ENCODE results near the gene CD200. TPM values are rescaled to one million over a fixed set of nuclear protein-coding genes. Genes with fewer than 3 reads are reported as not detected.

CD200 gene
- total and polyA plus RNA-seq, 12 donors: 1.3 to 20.7 (median 3.3) TPM; not detected in 1

- DNase-seq: no peak
- TF ChIP-seq POLR2A (IDR thresholded peaks at IDR 0.05): no peak
- TF ChIP-seq, protein P1, sequence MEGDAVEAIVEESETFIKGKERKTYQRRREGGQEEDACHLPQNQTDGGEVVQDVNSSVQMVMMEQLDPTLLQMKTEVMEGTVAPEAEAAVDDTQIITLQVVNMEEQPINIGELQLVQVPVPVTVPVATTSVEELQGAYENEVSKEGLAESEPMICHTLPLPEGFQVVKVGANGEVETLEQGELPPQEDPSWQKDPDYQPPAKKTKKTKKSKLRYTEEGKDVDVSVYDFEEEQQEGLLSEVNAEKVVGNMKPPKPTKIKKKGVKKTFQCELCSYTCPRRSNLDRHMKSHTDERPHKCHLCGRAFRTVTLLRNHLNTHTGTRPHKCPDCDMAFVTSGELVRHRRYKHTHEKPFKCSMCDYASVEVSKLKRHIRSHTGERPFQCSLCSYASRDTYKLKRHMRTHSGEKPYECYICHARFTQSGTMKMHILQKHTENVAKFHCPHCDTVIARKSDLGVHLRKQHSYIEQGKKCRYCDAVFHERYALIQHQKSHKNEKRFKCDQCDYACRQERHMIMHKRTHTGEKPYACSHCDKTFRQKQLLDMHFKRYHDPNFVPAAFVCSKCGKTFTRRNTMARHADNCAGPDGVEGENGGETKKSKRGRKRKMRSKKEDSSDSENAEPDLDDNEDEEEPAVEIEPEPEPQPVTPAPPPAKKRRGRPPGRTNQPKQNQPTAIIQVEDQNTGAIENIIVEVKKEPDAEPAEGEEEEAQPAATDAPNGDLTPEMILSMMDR (IDR thresholded peaks at IDR 0.05): no peak
- Histone ChIP-seq H3K4me3 (no peak overlapping the region), H3K4me1 (replicated peaks in 1 of 2) (peaks cover 0 to 4% of the 10 kb centered on the region in 2 donors), H3K27ac (peak overlapping the region in 2 of 5 donors; percentile 11 to 31), H3K36me3 (replicated peaks in 1 of 2) (no peaks in the 10 kb centered on the region), H3K9me3 (replicated peaks in 1 of 3) (no peaks in the 10 kb centered on the region), H3K27me3 (no peaks in the 10 kb centered on the region)
- 66 to 90% (median 75%) methylated on average over 3 of the region's 3 CpGs for WGBS, 4 donors
- intact Hi-C loops (cut with DNase I): no loop called here
Observed at GRCh38 chr3:112391648-112392047, 58.7 kb downstream of the CD200 start.

DNA sequence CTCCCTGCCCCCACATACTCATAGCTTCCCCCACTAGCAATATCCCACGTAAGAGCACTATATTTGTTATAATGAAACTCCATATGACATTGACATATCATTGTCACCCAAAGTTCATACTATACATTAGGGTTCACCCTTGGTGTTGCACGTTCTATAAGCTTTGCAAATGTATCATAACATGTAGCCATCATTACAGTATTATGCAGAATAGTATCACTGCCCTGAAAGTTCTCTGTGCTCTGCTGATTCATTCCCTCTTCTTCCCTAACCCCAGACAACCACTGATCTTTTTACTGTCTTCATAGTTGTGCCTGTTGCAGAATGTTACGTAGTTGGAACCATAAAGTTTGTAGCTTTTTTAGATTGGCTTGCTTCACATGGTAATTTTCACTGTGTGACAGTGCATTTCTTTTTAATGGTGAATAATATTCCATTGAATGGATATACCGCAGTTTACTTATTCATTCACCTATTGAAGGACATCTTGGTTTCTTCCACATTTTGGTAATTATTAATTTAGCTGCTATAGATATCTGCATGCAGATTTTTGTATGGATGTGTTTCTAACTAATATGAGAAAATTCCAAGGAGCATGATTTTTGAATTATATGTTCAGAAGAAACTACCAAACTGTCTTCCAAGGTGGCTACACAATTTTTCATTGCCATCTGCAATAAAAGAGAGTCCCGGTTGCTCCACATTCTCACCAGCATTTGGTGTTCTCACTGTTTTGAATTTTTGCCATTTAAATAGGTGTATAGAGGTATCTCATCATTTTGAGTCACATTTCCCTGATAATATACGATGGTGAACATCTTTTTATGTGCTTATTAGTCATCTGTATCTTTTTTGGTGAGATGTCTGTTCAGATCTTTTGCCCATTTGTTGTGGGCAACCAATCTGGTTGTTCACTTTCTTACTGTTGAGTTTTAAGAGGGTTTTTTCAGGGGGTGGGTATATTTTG is 59.7 kb downstream of the CD200 start:
- Histone ChIP-seq H3K9me3 (replicated peaks in 1 of 3) (no peaks in the 10 kb centered on the region), H3K36me3 (replicated peaks in 1 of 2) (no peaks in the 10 kb centered on the region), H3K27me3 (no peaks in the 10 kb centered on the region), H3K4me1 (replicated peaks in 1 of 2) (peaks cover 0 to 4% of the 10 kb centered on the region in 2 donors), H3K4me3 (no peak overlapping the region), H3K27ac (no peak overlapping the region)
- DNase-seq: no peak
- TF ChIP-seq POLR2A (IDR thresholded peaks at IDR 0.05): no peak
- TF ChIP-seq, protein P1 (IDR thresholded peaks at IDR 0.05): no peak
- intact Hi-C loops (cut with DNase I): no loop called here
- 69 to 75% (median 73%) methylated on average over 6 of the region's 6 CpGs for WGBS, 4 donors

GRCh38 chr3:112393360-112393728 is 60.4 kb downstream of the CD200 start:
- intact Hi-C loops (cut with DNase I): no loop called here
- DNase-seq: no peak

GRCh38 chr3:112394003-112394640 is 61.2 kb downstream of the CD200 start:
- no peak overlapping the region for H3K4me3 ChIP-seq
- no peak for TF ChIP-seq POLR2A (IDR thresholded peaks at IDR 0.05)
- DNase-seq: no peak
- 61 to 74% (median 67%) methylated on average over 4 of the region's 4 CpGs for WGBS, 4 donors
- H3K9me3 ChIP-seq (replicated peaks in 1 of 3): no peaks in the 10 kb centered on the region
- H3K27ac ChIP-seq: no peak overlapping the region
- H3K27me3 ChIP-seq: no peaks in the 10 kb centered on the region
- H3K4me1 ChIP-seq (replicated peaks in 1 of 2): peaks cover 0 to 4% of the 10 kb centered on the region in 2 donors
- intact Hi-C loops (cut with DNase I): no loop called here
- H3K36me3 ChIP-seq (replicated peaks in 1 of 2): no peaks in the 10 kb centered on the region

More at GRCh38 chr3:112393360-112393728, 60.4 kb downstream of the CD200 start:
- Histone ChIP-seq H3K4me1 (replicated peaks in 1 of 2) (peaks cover 0 to 4% of the 10 kb centered on the region in 2 donors), H3K9me3 (replicated peaks in 1 of 3) (no peaks in the 10 kb centered on the region), H3K36me3 (replicated peaks in 1 of 2) (no peaks in the 10 kb centered on the region), H3K27ac (no peak overlapping the region), H3K27me3 (no peaks in the 10 kb centered on the region), H3K4me3 (no peak overlapping the region)
- WGBS, 4 donors: 50 to 57% (median 55%) methylated on average over 3 of the region's 3 CpGs
- TF ChIP-seq, protein P1 (IDR thresholded peaks at IDR 0.05): no peak
- TF ChIP-seq POLR2A (IDR thresholded peaks at IDR 0.05): no peak

All from adrenal gland (tissue), 12 donors.